ENCODE results near the gene CDKN3.

- TF ChIP-seq CTCF (IDR thresholded peaks at IDR 0.05; ENCODE audit: insufficient read depth, low read depth, low read length) (no peak), EZH2 (IDR thresholded peaks at IDR 0.05; ENCODE audit: insufficient read depth, low read length) (no peak)
Measured at GRCh38 chr14:54383835-54384234, 13.0 kb upstream of the CDKN3 start.
